Measurements from ENCODE around the gene KRTAP17-1. TPM values are rescaled to one million over a fixed set of nuclear protein-coding genes. Genes with fewer than 3 reads are reported as not detected.
"Not testable (repeated sequence)": the region's sequence is repeated elsewhere in the genome, so short reads cannot be mapped to it uniquely, and the experiment has no call there.

KRTAP17-1 gene
- total RNA-seq, 2 donors from 2014 or later: not detected

- H3K4me3 Mint-ChIP-seq: no peak overlapping the region
Measured at GRCh38 chr17:41278176-41278955, 37.1 kb downstream of the KRTAP17-1 start.

GRCh38 chr17:41275648-41276190 is 39.8 kb downstream of the KRTAP17-1 start, which contains the start of gene KRTAP9-7:
Gene KRTAP9-7, plus strand, starts transcription at chr17:41275698. Its CDS starts 0 bp downstream, at chr17:41275698.
- H3K9me3 Mint-ChIP-seq; ATAC-seq (replicated peaks in 1 of 2): not testable (repeated sequence)

More at GRCh38 chr17:41278176-41278955, 37.1 kb downstream of the KRTAP17-1 start:
- no peak for ATAC-seq (replicated peaks in 1 of 2)
- Mint-ChIP-seq H3K9me3 (no peaks in the 10 kb centered on the region), H3K36me3 (ENCODE audit: insufficient read depth in 2 of 2) (no peaks in the 10 kb centered on the region), H3K4me1 (ENCODE audit: low read depth) (no peaks in the 10 kb centered on the region), H3K27me3 (ENCODE audit: low read depth) (peaks cover 15% of the 10 kb centered on the region), H3K27ac (no peak overlapping the region)
- no peak for DNase-seq

GRCh38 chr17:41271858-41272257 is 43.7 kb downstream of the KRTAP17-1 start:
- H3K36me3 Mint-ChIP-seq (ENCODE audit: insufficient read depth in 2 of 2): no peaks in the 10 kb centered on the region
- no peak overlapping the region for H3K27ac Mint-ChIP-seq
- H3K4me1 Mint-ChIP-seq (ENCODE audit: low read depth): peaks cover 10% of the 10 kb centered on the region
- peaks cover 0 to 1% of the 10 kb centered on the region in 2 donors for H3K9me3 Mint-ChIP-seq
- ATAC-seq (replicated peaks in 1 of 2) (peak; percentile 70 to 71), DNase-seq (peak in 1 of 2 donors; percentile 1)
- H3K4me3 Mint-ChIP-seq: no peak overlapping the region
- H3K27me3 Mint-ChIP-seq (ENCODE audit: low read depth): peaks cover 22% of the 10 kb centered on the region

More at GRCh38 chr17:41275648-41276190, 39.8 kb downstream of the KRTAP17-1 start, which contains the start of gene KRTAP9-7:
- DNase-seq; H3K27ac Mint-ChIP-seq; H3K4me3 Mint-ChIP-seq; H3K36me3 Mint-ChIP-seq (ENCODE audit: insufficient read depth in 2 of 2); H3K4me1 Mint-ChIP-seq (ENCODE audit: low read depth): not testable (repeated sequence)
- peaks cover 22% of the 10 kb centered on the region for H3K27me3 Mint-ChIP-seq (ENCODE audit: low read depth)

- not testable (repeated sequence) for H3K27ac Mint-ChIP-seq, H3K9me3 Mint-ChIP-seq
Measured at GRCh38 chr17:41271323-41271722, 44.2 kb downstream of the KRTAP17-1 start.

GRCh38 chr17:41267711-41268110 is 47.8 kb downstream of the KRTAP17-1 start:
- Mint-ChIP-seq H3K27ac (no peak overlapping the region), H3K4me1 (ENCODE audit: low read depth) (peaks cover 14% of the 10 kb centered on the region), H3K4me3 (no peak overlapping the region), H3K9me3 (peaks cover 0 to 1% of the 10 kb centered on the region in 2 donors), H3K36me3 (ENCODE audit: insufficient read depth in 2 of 2) (no peaks in the 10 kb centered on the region), H3K27me3 (ENCODE audit: low read depth) (peaks cover 14% of the 10 kb centered on the region)
- ATAC-seq (replicated peaks in 1 of 2): no peak
- no peak for DNase-seq

More at GRCh38 chr17:41271323-41271722, 44.2 kb downstream of the KRTAP17-1 start:
- H3K27me3 Mint-ChIP-seq (ENCODE audit: low read depth): peaks cover 22% of the 10 kb centered on the region
- not testable (repeated sequence) for H3K4me1 Mint-ChIP-seq (ENCODE audit: low read depth); H3K4me3 Mint-ChIP-seq; DNase-seq; H3K36me3 Mint-ChIP-seq (ENCODE audit: insufficient read depth in 2 of 2); ATAC-seq (replicated peaks in 1 of 2)

- no peak for ATAC-seq (replicated peaks in 1 of 2)
- H3K9me3 Mint-ChIP-seq: peaks cover 0 to 1% of the 10 kb centered on the region in 2 donors
- no peak for DNase-seq
- H3K36me3 Mint-ChIP-seq (ENCODE audit: insufficient read depth in 2 of 2): no peaks in the 10 kb centered on the region
- peaks cover 15% of the 10 kb centered on the region for H3K4me1 Mint-ChIP-seq (ENCODE audit: low read depth)
- H3K4me3 Mint-ChIP-seq: no peak within 1 kb of the TSS
- H3K27ac Mint-ChIP-seq: no peak within 1 kb of the TSS
- peaks cover 8% of the 10 kb centered on the region for H3K27me3 Mint-ChIP-seq (ENCODE audit: low read depth)
Measured at GRCh38 chr17:41265078-41265477, 50.4 kb downstream of the KRTAP17-1 start, which contains the start of gene KRTAP9-6. Gene KRTAP9-6, plus strand, starts transcription at chr17:41265378. Its CDS starts 0 bp downstream, at chr17:41265378.

Other genes with a start within 250 kb of the KRTAP17-1 start
- gene KRTAP2-4, start 249.8 kb downstream of the KRTAP17-1 start, total RNA-seq: not detected
- not detected for gene KRTAP4-7, start 231.6 kb downstream of the KRTAP17-1 start, total RNA-seq
- not detected for gene KRTAP4-8, start 217.6 kb downstream of the KRTAP17-1 start, total RNA-seq
- gene KRTAP4-16, start 213.5 kb downstream of the KRTAP17-1 start, total RNA-seq: not detected
- gene KRTAP4-9, start 210.3 kb downstream of the KRTAP17-1 start, total RNA-seq: not detected
- not detected for gene KRTAP4-11, start 197.3 kb downstream of the KRTAP17-1 start, total RNA-seq
- not detected for gene KRTAP4-12, start 191.5 kb downstream of the KRTAP17-1 start, total RNA-seq
- gene KRTAP4-6, start 175.2 kb downstream of the KRTAP17-1 start, total RNA-seq: not detected
- not detected for gene KRTAP4-5, start 165.9 kb downstream of the KRTAP17-1 start, total RNA-seq
- gene KRTAP4-4, start 155.0 kb downstream of the KRTAP17-1 start, total RNA-seq: not detected
- not detected for gene KRTAP4-3, start 147.5 kb downstream of the KRTAP17-1 start, total RNA-seq
- gene KRTAP4-2, start 137.5 kb downstream of the KRTAP17-1 start, total RNA-seq: not detected
- gene KRTAP4-1, start 130.8 kb downstream of the KRTAP17-1 start, total RNA-seq: not detected
- not detected for gene KRTAP9-1, start 125.8 kb downstream of the KRTAP17-1 start, total RNA-seq
- not detected for gene KRTAP9-2, start 89.1 kb downstream of the KRTAP17-1 start, total RNA-seq
- not detected for gene KRTAP9-3, start 83.3 kb downstream of the KRTAP17-1 start, total RNA-seq
- not detected for gene KRTAP9-8, start 77.7 kb downstream of the KRTAP17-1 start, total RNA-seq
- not detected for gene KRTAP9-4, start 66.0 kb downstream of the KRTAP17-1 start, total RNA-seq
- gene KRTAP9-9, start 60.3 kb downstream of the KRTAP17-1 start, total RNA-seq: not detected
- gene KRTAP9-6, start 50.3 kb downstream of the KRTAP17-1 start, total RNA-seq: not detected
- not detected for gene KRTAP9-7, start 40.0 kb downstream of the KRTAP17-1 start, total RNA-seq
- gene KRTAP29-1, start 12.9 kb downstream of the KRTAP17-1 start, total RNA-seq: not detected
- not detected for gene KRTAP16-1, start 6.4 kb downstream of the KRTAP17-1 start, total RNA-seq
- gene KRT33A, start 35.1 kb upstream of the KRTAP17-1 start, total RNA-seq: not detected
- gene KRT33B, start 54.1 kb upstream of the KRTAP17-1 start, total RNA-seq: not detected
- gene KRT34, start 66.6 kb upstream of the KRTAP17-1 start, total RNA-seq: not detected
- not detected for gene KRT31, start 81.9 kb upstream of the KRTAP17-1 start, total RNA-seq
- not detected for gene KRT37, start 108.9 kb upstream of the KRTAP17-1 start, total RNA-seq
- gene KRT38, start 125.3 kb upstream of the KRTAP17-1 start, total RNA-seq: not detected
- not detected for gene KRT32, start 151.7 kb upstream of the KRTAP17-1 start, total RNA-seq
- gene KRT35, start 165.4 kb upstream of the KRTAP17-1 start, total RNA-seq: not detected
- gene KRT36, start 174.2 kb upstream of the KRTAP17-1 start, total RNA-seq: not detected
- not detected for gene KRT13, start 189.9 kb upstream of the KRTAP17-1 start, total RNA-seq
- gene KRT15, start 203.2 kb upstream of the KRTAP17-1 start, total RNA-seq: not detected
- not detected for gene KRT19, start 212.6 kb upstream of the KRTAP17-1 start, total RNA-seq